ENCODE measurements around the gene PUS7L. TPM values are rescaled to one million over a fixed set of nuclear protein-coding genes. Genes with fewer than 3 reads are reported as not detected.

PUS7L gene
- total RNA-seq (ENCODE audit: low replicate concordance): 7.4 and 11.6 TPM in 2 replicates
- long read RNA-seq, partial matches to known transcripts: 23 of 29 reads
- long read RNA-seq, other reads (novel, unspliced or antisense): 2 of 29 reads

- Mint-ChIP-seq H3K9me3 (no peaks in the 10 kb centered on the region), H3K4me3 (peak within 1 kb of the TSS; percentile 91), H3K4me1 (ENCODE audit: unreplicated experiment) (no peaks in the 10 kb centered on the region), H3K27me3 (no peaks in the 10 kb centered on the region), H3K36me3 (peaks cover 3% of the 10 kb centered on the region), H3K27ac (peak within 1 kb of the TSS; percentile 94)
- peak; percentile 43 for TF ChIP-seq CTCF (conservative IDR thresholded peaks at IDR 0.05)
- DNase-seq (ENCODE audit: extremely low spot score, unreplicated experiment): peak; percentile 85
Observed at GRCh38 chr12:43758728-43759563, at the start of gene PUS7L, which contains the start of gene IRAK4. Gene PUS7L (minus strand): TSS chr12:43758790. CDS start chr12:43755245, 3,545 bp downstream. Gene IRAK4 (plus strand): TSS chr12:43758951. CDS start chr12:43768112, 9,161 bp downstream.

GRCh38 chr12:43807386-43807785 is 48.8 kb upstream of the PUS7L start:
- Mint-ChIP-seq H3K4me3 (peak overlapping the region; percentile 98), H3K9me3 (no peaks in the 10 kb centered on the region), H3K36me3 (peaks cover 8% of the 10 kb centered on the region), H3K4me1 (ENCODE audit: unreplicated experiment) (peaks cover 30% of the 10 kb centered on the region), H3K27me3 (no peaks in the 10 kb centered on the region), H3K27ac (peak overlapping the region; percentile 99)
- no peak for TF ChIP-seq CTCF (conservative IDR thresholded peaks at IDR 0.05)
- no peak for DNase-seq (ENCODE audit: extremely low spot score, unreplicated experiment)

- Mint-ChIP-seq H3K27ac (peak overlapping the region; percentile 99), H3K4me3 (peak overlapping the region; percentile 98)
- DNase-seq (ENCODE audit: extremely low spot score, unreplicated experiment): no peak
Observed at GRCh38 chr12:43806737-43807072, 48.1 kb upstream of the PUS7L start.

GRCh38 chr12:43805860-43806736 is 47.5 kb upstream of the PUS7L start, which contains the start of gene TWF1:
Gene TWF1 (minus strand): TSS chr12:43806317. CDS start chr12:43806245, 72 bp downstream.
- Mint-ChIP-seq H3K27ac (peak within 1 kb of the TSS; percentile 99), H3K9me3 (no peaks in the 10 kb centered on the region), H3K4me3 (peak within 1 kb of the TSS; percentile 98), H3K4me1 (ENCODE audit: unreplicated experiment) (peaks cover 24% of the 10 kb centered on the region), H3K27me3 (no peaks in the 10 kb centered on the region), H3K36me3 (peaks cover 9% of the 10 kb centered on the region)
- peak; percentile 63 for TF ChIP-seq CTCF (conservative IDR thresholded peaks at IDR 0.05)
- peak; percentile 92 for DNase-seq (ENCODE audit: extremely low spot score, unreplicated experiment)

More at GRCh38 chr12:43806737-43807072, 48.1 kb upstream of the PUS7L start:
- H3K27me3 Mint-ChIP-seq: no peaks in the 10 kb centered on the region
- peaks cover 24% of the 10 kb centered on the region for H3K4me1 Mint-ChIP-seq (ENCODE audit: unreplicated experiment)
- H3K36me3 Mint-ChIP-seq: peaks cover 8% of the 10 kb centered on the region
- H3K9me3 Mint-ChIP-seq: no peaks in the 10 kb centered on the region
- TF ChIP-seq CTCF (conservative IDR thresholded peaks at IDR 0.05): no peak

GRCh38 chr12:43805149-43805859 is 46.7 kb upstream of the PUS7L start:
- no peaks in the 10 kb centered on the region for H3K27me3 Mint-ChIP-seq
- H3K4me3 Mint-ChIP-seq: peak overlapping the region; percentile 98
- no peak for DNase-seq (ENCODE audit: extremely low spot score, unreplicated experiment)
- peaks cover 14% of the 10 kb centered on the region for H3K36me3 Mint-ChIP-seq
- no peak for TF ChIP-seq CTCF (conservative IDR thresholded peaks at IDR 0.05)
- H3K27ac Mint-ChIP-seq: peak overlapping the region; percentile 99
- H3K9me3 Mint-ChIP-seq: no peaks in the 10 kb centered on the region
- peaks cover 24% of the 10 kb centered on the region for H3K4me1 Mint-ChIP-seq (ENCODE audit: unreplicated experiment)
